IMR-90 (cell line): Measurements from ENCODE around the gene PPP2R5A. TPM values are rescaled to one million over a fixed set of nuclear protein-coding genes. Genes with fewer than 3 reads are reported as not detected.

Experiments
- ATAC-seq: fragments of 200-7000 bp; cut with Tn5 transposase; 2 replicates; pipeline ENCODE4 v1.9.1; 2020; ENCODE audit warnings: low read depth, mild to moderate bottlenecking, moderate library complexity
- BruUV-seq: library from RNA; stranded (reverse); fragments of 400-500 nt; replicated peaks from 2 replicates; lab custom pipeline; 2021; lab: Mats Ljungman, UMichigan
- CTCF ChIA-PET: fragments of 300-600 bp; formaldehyde crosslinking; extraction: SDS; loops from one replicate; lab custom pipeline; 2021; ENCODE audit warnings: antibody characterized with exemption; lab: Yijun Ruan, JAX
- POLR2A ChIA-PET: fragments of 300-600 bp; sonication (Branson Sonifier 250); formaldehyde crosslinking; loops from one replicate; lab custom pipeline; 2022; ENCODE audit warnings: antibody characterized with exemption; ENCODE audit not compliant: unreplicated experiment; lab: Charles Lee
- DNase-seq: peaks from one replicate; pipeline ENCODE4 v3.0.0; 2013
- H2AFZ ChIP-seq: replicated peaks from 2 replicates; pipeline ENCODE3; 2013; ENCODE audit warnings: low read length, mild to moderate bottlenecking; ENCODE audit not compliant: poor library complexity
- H2AK5ac ChIP-seq: 2 replicates; pipeline ENCODE4 v1.6.1; 2013; ENCODE audit warnings: low read depth, low read length, inconsistent platforms
- H2AK9ac ChIP-seq: replicated peaks from 2 replicates; pipeline ENCODE3; 2013; ENCODE audit warnings: mild to moderate bottlenecking, low read depth, low read length, moderate library complexity; ENCODE audit not compliant: poor library complexity
- H2BK120ac ChIP-seq: 2 replicates; pipeline ENCODE4 v1.6.1; 2013; ENCODE audit warnings: low read depth, low read length, inconsistent platforms
- H2BK15ac ChIP-seq: 3 replicates; pipeline ENCODE4 v1.6.1; 2013; ENCODE audit warnings: low read depth, low read length, inconsistent platforms
- H2BK20ac ChIP-seq: 2 replicates; pipeline ENCODE4 v1.6.1; 2013; ENCODE audit warnings: low read depth, mild to moderate bottlenecking, inconsistent platforms, low read length, moderate library complexity
- H2BK5ac ChIP-seq: 2 replicates; pipeline ENCODE4 v1.6.1; 2013; ENCODE audit warnings: mild to moderate bottlenecking, low read depth, low read length, inconsistent platforms; ENCODE audit not compliant: poor library complexity, severe bottlenecking
- H3K14ac ChIP-seq: replicated peaks from 2 replicates; pipeline ENCODE4 v1.6.1; 2013; ENCODE audit warnings: low read depth, low read length, inconsistent platforms
- H3K18ac ChIP-seq: 2 replicates; pipeline ENCODE4 v1.6.1; 2013; ENCODE audit warnings: low read depth, low read length, control low read depth
- H3K23ac ChIP-seq: 2 replicates; pipeline ENCODE4 v1.6.1; 2013; ENCODE audit warnings: low read depth, low read length, inconsistent platforms
- H3K27ac ChIP-seq: 2 replicates; pipeline ENCODE4 v1.5.1; 2013; ENCODE audit warnings: mild to moderate bottlenecking, control low read depth, low read length; ENCODE audit not compliant: insufficient read depth
- H3K27me3 ChIP-seq: 2 replicates; pipeline ENCODE4 v1.6.1; 2013; ENCODE audit warnings: low read length; ENCODE audit not compliant: control insufficient read depth, insufficient read depth
- H3K36me3 ChIP-seq: 2 replicates; pipeline ENCODE4 v1.6.1; 2013; ENCODE audit warnings: low read length, mixed read lengths; ENCODE audit not compliant: control insufficient read depth, insufficient read depth
- H3K4ac ChIP-seq: 2 replicates; pipeline ENCODE4 v1.6.1; 2013; ENCODE audit warnings: low read depth, low read length, inconsistent platforms
- H3K4me1 ChIP-seq: 2 replicates; pipeline ENCODE4 v1.6.1; 2013; ENCODE audit warnings: low read length, mixed read lengths; ENCODE audit not compliant: control insufficient read depth, insufficient read depth
- H3K4me2 ChIP-seq: 2 replicates; pipeline ENCODE4 v1.6.1; 2013; ENCODE audit warnings: low read depth, mild to moderate bottlenecking, control low read depth, low read length, moderate library complexity
- H3K4me3 ChIP-seq: 2 replicates; pipeline ENCODE4 v1.5.1; 2013; ENCODE audit warnings: low read depth, mild to moderate bottlenecking, control low read depth, low read length, moderate library complexity; ENCODE audit not compliant: insufficient read depth
- H3K56ac ChIP-seq: 2 replicates; pipeline ENCODE4 v1.6.1; 2013; ENCODE audit warnings: low read length, inconsistent platforms; ENCODE audit not compliant: insufficient read depth; ENCODE audit errors: extremely low read depth
- H3K79me1 ChIP-seq, 2 experiments: 2 replicates each; pipeline ENCODE4 v1.6.1; 2013; ENCODE audit warnings: low read length in 2 of 2, inconsistent platforms in 1 of 2, low read depth in 1 of 2
- H3K9ac ChIP-seq: 2 replicates; pipeline ENCODE4 v1.6.1; 2013; ENCODE audit warnings: low read depth, low read length, control low read depth
- H3K9me1 ChIP-seq: 2 replicates; pipeline ENCODE4 v1.6.1; 2013; ENCODE audit warnings: low read length, inconsistent platforms; ENCODE audit not compliant: insufficient read depth
- H3K9me3 ChIP-seq: 2 replicates; pipeline ENCODE4 v1.6.1; 2013; ENCODE audit warnings: low read length; ENCODE audit not compliant: control insufficient read depth, insufficient read depth
- H4K20me1 ChIP-seq: 2 replicates; pipeline ENCODE4 v1.6.1; 2013; ENCODE audit warnings: low read length, inconsistent platforms; ENCODE audit not compliant: insufficient read depth
- H4K5ac ChIP-seq: 2 replicates; pipeline ENCODE4 v1.6.1; 2013; ENCODE audit warnings: mild to moderate bottlenecking, low read depth, low read length, control low read depth
- H4K8ac ChIP-seq, 2 experiments: 2 replicates each; pipeline ENCODE4 v1.6.1; 2013; ENCODE audit warnings: low read depth in 2 of 2, low read length in 2 of 2, control low read depth in 1 of 2, inconsistent platforms in 1 of 2
- H4K91ac ChIP-seq: 2 replicates; pipeline ENCODE4 v1.6.1; 2013; ENCODE audit warnings: low read depth, low read length, inconsistent platforms; ENCODE audit not compliant: insufficient read depth
- CEBPB ChIP-seq: IDR thresholded peaks from 2 replicates; pipeline ENCODE4 v1.6.1; 2012; ENCODE audit warnings: low read depth, low read length, improper control_type of control experiment
- CHD1 ChIP-seq: IDR thresholded peaks from 2 replicates; pipeline ENCODE4 v1.6.1; 2012; ENCODE audit warnings: low read depth, low read length, improper control_type of control experiment
- CTCF ChIP-seq: conservative IDR thresholded peaks from 2 replicates; pipeline ENCODE4 v1.5.1; 2012; ENCODE audit warnings: mild to moderate bottlenecking, low read depth, low read length, improper control_type of control experiment
- ELK1 ChIP-seq: fragments of 150-350 bp; IDR thresholded peaks from 2 replicates; pipeline ENCODE4 v1.6.1; 2016; ENCODE audit warnings: low read depth, mild to moderate bottlenecking, low read length, moderate library complexity, borderline replicate concordance
- FOS ChIP-seq: fragments of 150-350 bp; IDR thresholded peaks from 2 replicates; pipeline ENCODE4 v1.6.1; 2016; ENCODE audit warnings: low read depth, low read length
- MAFK ChIP-seq: IDR thresholded peaks from 2 replicates; pipeline ENCODE4 v1.6.1; 2012; ENCODE audit warnings: low read depth, low read length, improper control_type of control experiment
- MXI1 ChIP-seq: IDR thresholded peaks from 2 replicates; pipeline ENCODE4 v1.6.1; 2012; ENCODE audit warnings: low read depth, mild to moderate bottlenecking, low read length, moderate library complexity, borderline replicate concordance
- NFE2L2 ChIP-seq: fragments of 150-350 bp; IDR thresholded peaks from 2 replicates; pipeline ENCODE4 v1.6.1; 2016; ENCODE audit warnings: low read depth, mild to moderate bottlenecking, low read length
- RAD21 ChIP-seq: IDR thresholded peaks from 2 replicates; pipeline ENCODE4 v1.6.1; 2012; ENCODE audit warnings: low read length, improper control_type of control experiment
- RFX5 ChIP-seq: IDR thresholded peaks from 2 replicates; pipeline ENCODE4 v1.8.0; 2012; ENCODE audit warnings: low read depth, mild to moderate bottlenecking, low read length, moderate library complexity
- SMC3 ChIP-seq: fragments of 150-350 bp; IDR thresholded peaks from 2 replicates; pipeline ENCODE4 v1.6.1; 2016; ENCODE audit warnings: low read depth, mild to moderate bottlenecking, antibody characterized with exemption, low read length, moderate library complexity
- USF2 ChIP-seq: fragments of 150-350 bp; IDR thresholded peaks from 2 replicates; pipeline ENCODE4 v1.6.1; 2017; ENCODE audit warnings: mild to moderate bottlenecking, antibody characterized with exemption, low read length, low read depth
- WGBS, 2 experiments: methylation state at CpG; one replicate each; pipeline versions ENCODE4 v1.1.5 to v1.1.7; 2013; ENCODE audit warnings: missing lambda C conversion rate in 2 of 2; ENCODE audit not compliant: insufficient read length in 1 of 2; ENCODE audit errors: extremely low coverage in 2 of 2; 5-methylcytosine and 5-hydroxymethylcytosine counted together
- dilution Hi-C: fragments of 300-500 bp; cut with HindIII; formaldehyde crosslinking; loops from one replicate; pipeline ENCODE4 v1.14.3; 2018; ENCODE audit warnings: low sequenced_read_pairs; ENCODE audit not compliant: unreplicated experiment
- in situ Hi-C: fragments of 300-500 bp; cut with MboI; formaldehyde crosslinking; loops from 3 replicates; pipeline ENCODE4 v1.14.3; 2019; ENCODE audit warnings: low sequenced_read_pairs, inconsistent platforms, mixed read lengths
- intact Hi-C: fragments of 100-400 bp; cut with micrococcal nuclease; formaldehyde crosslinking; loops from 2 replicates; pipeline ENCODE4 v1.10.0; 2022
- polyA plus RNA-seq, 3 experiments: library from polyadenylated mRNA; depleted of rRNA; stranded (reverse); fragments of >200 nt; gene quantifications; 2 replicates each; pipeline ENCODE4 v1.2.3, GENCODE V29; 2012; ENCODE audit warnings: low replicate concordance in 1 of 3
- total RNA-seq: library from RNA; depleted of rRNA; stranded (reverse); fragments of >200 nt; gene quantifications from 2 replicates; pipeline ENCODE4 v1.2.3, GENCODE V29; 2012

PPP2R5A gene
- total and polyA plus RNA-seq, 2 of the 4 experiments (the other 2 are of a cell fraction), result 8.4 to 12.6 TPM

GRCh38 chr1:212328248-212328647, 43.0 kb downstream of the PPP2R5A start:
- Histone ChIP-seq H2AK5ac (no peak overlapping the region), H3K4me2 (no peak overlapping the region), H3K56ac (no peak overlapping the region), H3K23ac (no peak overlapping the region), H2BK5ac (no peak overlapping the region), H2BK15ac (no peak overlapping the region), H3K36me3 (no peaks in the 10 kb centered on the region), H2BK20ac (no peak overlapping the region), H4K91ac (no peak overlapping the region), H2AK9ac (no peak overlapping the region), H3K14ac (no peak overlapping the region), H3K79me1 (peaks cover 11 to 20% of the 10 kb centered on the region in 2 experiments), H4K5ac (no peak overlapping the region), H3K4ac (no peak overlapping the region), H3K18ac (no peak overlapping the region), H2BK120ac (no peak overlapping the region), H3K4me1 (no peaks in the 10 kb centered on the region), H3K9me3 (no peaks in the 10 kb centered on the region), H4K8ac (no peak overlapping the region), H3K27ac (no peak overlapping the region), H3K4me3 (no peak overlapping the region), H3K9ac (no peak overlapping the region), H4K20me1 (peaks cover 8% of the 10 kb centered on the region; the same call in 1 of the 2 replicates), H2AFZ (no peak overlapping the region), H3K27me3 (no peaks in the 10 kb centered on the region), H3K9me1 (no peaks in the 10 kb centered on the region)
- WGBS, 2 experiments, result 63% methylated on average over 2 of the region's 4 CpGs; no CpG with 5 or more reads in 1 of the 2 experiments
- dilution Hi-C loops, result no loop called here
- POLR2A ChIA-PET, result no interaction called here
- in situ Hi-C loops, result no loop called here
- intact Hi-C loops, result no loop called here
- DNase-seq (peak; percentile 45), ATAC-seq (peak; percentile 66)
- TF ChIP-seq MXI1 (no peak), CEBPB (no peak), RAD21 (no peak), ELK1 (no peak), NFE2L2 (no peak), FOS (no peak), RFX5 (no peak), CTCF (no peak), USF2 (no peak), MAFK (no peak), SMC3 (no peak), CHD1 (no peak)
- CTCF ChIA-PET, result no interaction called here
- BruUV-seq, result no TSS peak
